Measurements from ENCODE around the gene TLE3. TPM values are rescaled to one million over a fixed set of nuclear protein-coding genes. Genes with fewer than 3 reads are reported as not detected.

Gene TLE3
- total RNA-seq, 4 donors from 2014 or later, result 39.1 to 275 (median 71.6) TPM

DNA sequence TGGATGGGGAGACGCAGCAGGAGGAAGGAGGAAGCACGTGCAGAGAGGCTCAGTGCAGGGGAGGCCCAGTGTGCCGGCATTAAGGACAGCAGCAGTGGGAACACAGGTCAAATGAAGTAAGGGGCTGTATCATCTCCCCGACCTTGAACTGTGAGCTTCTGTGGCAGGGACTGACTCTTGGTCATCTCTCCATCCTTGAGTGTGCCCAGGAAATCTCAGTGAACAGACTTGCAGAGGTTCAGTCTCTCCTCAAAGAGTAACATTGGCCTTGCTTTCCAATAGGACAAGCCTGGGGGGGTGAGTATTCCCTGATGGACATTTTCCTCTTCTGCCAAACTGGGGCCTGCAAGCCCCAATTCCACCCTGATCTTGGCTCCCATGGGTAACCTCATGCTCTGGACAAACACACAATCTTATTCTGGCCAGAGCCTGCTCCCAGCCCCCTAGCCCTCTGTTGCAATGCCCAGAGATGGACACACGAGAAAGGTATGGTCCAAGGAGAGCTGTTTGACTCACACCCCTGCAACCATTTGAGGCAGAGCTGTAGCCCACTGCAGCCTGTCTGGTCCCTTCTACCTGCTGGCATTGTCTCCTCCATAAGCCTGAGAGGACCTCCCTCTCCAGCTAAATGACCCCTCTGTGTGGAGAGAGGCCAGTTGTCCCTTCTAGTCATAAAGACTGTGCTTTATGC, 50.9 kb downstream of the TLE3 start:
- Histone ChIP-seq H3K4me1 (no peaks in the 10 kb centered on the region), H3K36me3 (peaks cover 24 to 30% of the 10 kb centered on the region in 2 donors), H3K27me3 (no peaks in the 10 kb centered on the region), H3K27ac (no peak overlapping the region), H3K4me3 (replicated peaks in 1 of 3) (no peak overlapping the region), H3K9me3 (no peaks in the 10 kb centered on the region)
- intact Hi-C loops (cut with DNase I), result no loop called here
- TF ChIP-seq, protein P1, sequence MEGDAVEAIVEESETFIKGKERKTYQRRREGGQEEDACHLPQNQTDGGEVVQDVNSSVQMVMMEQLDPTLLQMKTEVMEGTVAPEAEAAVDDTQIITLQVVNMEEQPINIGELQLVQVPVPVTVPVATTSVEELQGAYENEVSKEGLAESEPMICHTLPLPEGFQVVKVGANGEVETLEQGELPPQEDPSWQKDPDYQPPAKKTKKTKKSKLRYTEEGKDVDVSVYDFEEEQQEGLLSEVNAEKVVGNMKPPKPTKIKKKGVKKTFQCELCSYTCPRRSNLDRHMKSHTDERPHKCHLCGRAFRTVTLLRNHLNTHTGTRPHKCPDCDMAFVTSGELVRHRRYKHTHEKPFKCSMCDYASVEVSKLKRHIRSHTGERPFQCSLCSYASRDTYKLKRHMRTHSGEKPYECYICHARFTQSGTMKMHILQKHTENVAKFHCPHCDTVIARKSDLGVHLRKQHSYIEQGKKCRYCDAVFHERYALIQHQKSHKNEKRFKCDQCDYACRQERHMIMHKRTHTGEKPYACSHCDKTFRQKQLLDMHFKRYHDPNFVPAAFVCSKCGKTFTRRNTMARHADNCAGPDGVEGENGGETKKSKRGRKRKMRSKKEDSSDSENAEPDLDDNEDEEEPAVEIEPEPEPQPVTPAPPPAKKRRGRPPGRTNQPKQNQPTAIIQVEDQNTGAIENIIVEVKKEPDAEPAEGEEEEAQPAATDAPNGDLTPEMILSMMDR (IDR thresholded peaks at IDR 0.05), result no peak
- TF ChIP-seq POLR2A (IDR thresholded peaks at IDR 0.05), result no peak
- DNase-seq, result no peak
- WGBS, 2 donors, result 91 to 95% methylated on average over 5 of the region's 5 CpGs

DNA sequence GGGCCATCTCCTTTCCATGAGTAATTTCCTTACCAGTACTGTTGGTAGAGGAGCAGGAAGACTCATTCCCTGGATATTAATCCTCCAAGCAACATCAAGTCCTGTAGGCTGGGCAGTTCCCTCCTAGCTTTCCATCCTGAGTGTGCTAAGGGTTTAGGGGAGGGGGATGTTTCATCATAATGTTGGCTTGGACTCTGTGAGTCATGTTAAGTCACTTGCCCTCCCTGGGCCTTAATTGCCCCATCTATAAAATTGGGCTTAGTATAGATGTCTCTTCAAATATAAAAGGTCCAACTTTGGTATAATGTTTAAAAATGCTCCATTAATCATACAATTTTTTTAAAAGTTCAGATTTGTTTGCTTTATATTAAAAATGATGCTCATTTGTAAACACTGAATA, 52.7 kb downstream of the TLE3 start:
- no peak for DNase-seq
- intact Hi-C loops (cut with DNase I), result no loop called here

DNA sequence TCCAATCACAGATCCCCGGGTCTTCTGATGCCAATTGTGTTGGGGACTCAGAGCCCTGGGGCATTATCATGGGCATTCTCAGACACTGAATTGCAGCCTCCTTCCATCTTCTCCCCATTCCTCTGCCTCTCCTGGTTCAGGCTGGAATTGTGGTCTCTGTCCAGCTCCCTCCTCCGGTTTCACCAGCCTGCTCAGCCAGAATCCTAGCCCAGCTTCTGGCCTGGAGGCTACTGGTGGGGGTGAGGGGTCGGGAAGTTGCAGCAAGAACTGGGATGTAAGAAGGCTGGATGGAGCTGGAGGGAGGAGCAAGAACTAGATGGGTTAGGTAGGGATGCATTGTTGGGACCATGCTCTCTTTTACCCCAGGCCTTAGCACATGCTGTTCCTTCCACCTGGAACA, 53.5 kb downstream of the TLE3 start:
- no peak for DNase-seq
- H3K4me3 ChIP-seq (replicated peaks in 1 of 3), result no peak overlapping the region
- H3K27ac ChIP-seq, result no peak overlapping the region
- 84 to 89% methylated on average over 3 of the region's 3 CpGs for WGBS, 2 donors
- H3K4me1 ChIP-seq, result no peaks in the 10 kb centered on the region
- peaks cover 0 to 4% of the 10 kb centered on the region in 2 donors for H3K36me3 ChIP-seq
- no peak for TF ChIP-seq POLR2A (IDR thresholded peaks at IDR 0.05)
- TF ChIP-seq, protein P1 (IDR thresholded peaks at IDR 0.05), result no peak
- H3K27me3 ChIP-seq, result no peaks in the 10 kb centered on the region
- H3K9me3 ChIP-seq, result no peaks in the 10 kb centered on the region
- intact Hi-C loops (cut with DNase I), result no loop called here

More for the DNA sequence above, 52.7 kb downstream of the TLE3 start:
- H3K27ac ChIP-seq, result no peak overlapping the region
- H3K4me3 ChIP-seq (replicated peaks in 1 of 3), result no peak overlapping the region
- H3K9me3 ChIP-seq, result no peaks in the 10 kb centered on the region
- TF ChIP-seq, protein P1 (IDR thresholded peaks at IDR 0.05), result no peak
- TF ChIP-seq POLR2A (IDR thresholded peaks at IDR 0.05), result no peak
- no peaks in the 10 kb centered on the region for H3K4me1 ChIP-seq
- peaks cover 6 to 12% of the 10 kb centered on the region in 2 donors for H3K36me3 ChIP-seq
- H3K27me3 ChIP-seq, result no peaks in the 10 kb centered on the region

DNA sequence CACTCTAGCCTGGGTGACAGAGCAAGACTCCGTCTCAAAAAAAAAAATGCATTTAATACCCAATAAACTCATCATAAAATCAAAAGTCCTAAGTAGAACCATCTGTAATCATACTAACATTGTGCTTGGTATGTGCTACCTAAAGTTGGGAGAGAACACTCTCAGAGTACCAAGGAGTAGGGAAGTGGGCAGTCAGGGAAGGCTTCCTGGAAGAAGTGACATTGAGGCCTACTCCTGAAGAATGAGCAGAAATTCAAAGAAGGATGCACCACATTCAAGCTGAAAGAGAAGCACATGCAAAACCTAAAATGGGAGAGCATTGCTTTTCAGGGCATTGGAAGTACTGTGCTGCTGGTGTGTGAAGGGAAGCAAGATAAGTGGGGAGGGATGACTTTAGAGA, 54.1 kb downstream of the TLE3 start:
- 91 to 92% methylated on average over 1 of the region's 1 CpG for WGBS, 2 donors
- no peak for DNase-seq
- intact Hi-C loops (cut with DNase I), result no loop called here
- TF ChIP-seq, protein P1 (IDR thresholded peaks at IDR 0.05), result no peak
- TF ChIP-seq POLR2A (IDR thresholded peaks at IDR 0.05), result no peak
- no peak overlapping the region for H3K27ac ChIP-seq
- H3K9me3 ChIP-seq, result no peaks in the 10 kb centered on the region
- H3K4me3 ChIP-seq (replicated peaks in 1 of 3), result no peak overlapping the region
- H3K36me3 ChIP-seq, result no peaks in the 10 kb centered on the region
- no peaks in the 10 kb centered on the region for H3K4me1 ChIP-seq
- H3K27me3 ChIP-seq, result no peaks in the 10 kb centered on the region

- H3K4me1 ChIP-seq, result no peaks in the 10 kb centered on the region
- H3K36me3 ChIP-seq, result no peaks in the 10 kb centered on the region
- H3K9me3 ChIP-seq, result no peaks in the 10 kb centered on the region
- DNase-seq, result no peak
- no peak overlapping the region for H3K4me3 ChIP-seq (replicated peaks in 1 of 3)
- no peak overlapping the region for H3K27ac ChIP-seq
- TF ChIP-seq, protein P1 (IDR thresholded peaks at IDR 0.05), result no peak
- no peak for TF ChIP-seq POLR2A (IDR thresholded peaks at IDR 0.05)
- H3K27me3 ChIP-seq, result no peaks in the 10 kb centered on the region
- intact Hi-C loops (cut with DNase I), result no loop called here
- WGBS, 2 donors, result 94% methylated on average over 5 of the region's 5 CpGs
Measured at GRCh38 chr15:70042553-70043214, 55.0 kb downstream of the TLE3 start.
